ENCODE results near the gene NLRC4.

DNA sequence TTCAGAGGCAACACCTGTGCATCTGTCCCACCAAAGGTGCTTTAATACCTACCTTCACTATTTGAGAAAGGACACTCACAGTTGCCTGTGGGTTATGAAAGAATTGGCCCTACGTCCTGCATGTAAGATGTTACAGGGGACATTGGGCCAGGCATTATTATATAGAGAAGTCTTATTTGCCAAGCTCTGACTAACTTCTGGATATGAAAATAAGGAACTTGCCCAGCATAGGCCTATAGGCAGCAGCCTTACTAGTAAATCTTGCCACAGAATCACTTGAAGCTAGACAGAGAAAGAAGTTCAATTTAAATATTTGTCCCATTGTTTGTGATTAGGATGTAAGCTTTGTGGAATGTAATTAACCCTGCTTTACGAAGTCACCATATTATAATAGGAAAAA is 41.7 kb downstream of the NLRC4 start:
- TF ChIP-seq KAT8 (IDR thresholded peaks at IDR 0.05; ENCODE audit: low read depth): no peak
- no peak for TF ChIP-seq CEBPG (CRISPR knock-in tag; IDR thresholded peaks at IDR 0.05)
- TF ChIP-seq CEBPG (tag; conservative IDR thresholded peaks at IDR 0.05 in 1 of 2, IDR thresholded peaks at IDR 0.05 in 1 of 2): no peak
- TF ChIP-seq KAT2B (IDR thresholded peaks at IDR 0.05; ENCODE audit: low read depth, low read length): no peak
